HCT116 (cell line): ENCODE measurements around the gene PLD3.
"Not testable (repeated sequence)": the region's sequence is repeated elsewhere in the genome, so short reads cannot be mapped to it uniquely, and the experiment has no call there.

Source experiments
- CEBPB ChIP-seq: IDR thresholded peaks from 2 replicates; pipeline ENCODE4 v1.6.1; 2012; ENCODE audit warnings: low read depth
- MAX ChIP-seq: IDR thresholded peaks from 2 replicates; pipeline ENCODE4 v1.6.1; 2012
- TF ChIP-seq, protein P1 (sequence below), 3 experiments: fragments of 200-600 bp in 1 of 3; sonication (generic) in 1 of 3; IDR thresholded peaks in 2 of 3; conservative IDR thresholded peaks in 1 of 3; 2 replicates each; pipeline ENCODE4 v1.5.1; 2012 to 2017; ENCODE audit warnings: low read depth in 2 of 3, low read length in 2 of 3, antibody characterized with exemption in 1 of 3, borderline replicate concordance in 1 of 3, control low read depth in 1 of 3, mild to moderate bottlenecking in 1 of 3, mixed read lengths in 1 of 3, mixed run types in 1 of 3, moderate library complexity in 1 of 3; ENCODE audit not compliant: insufficient read depth in 1 of 3

GRCh38 chr19:40333083-40333482, 15.4 kb upstream of the PLD3 start:
- TF ChIP-seq MAX, CEBPB: not testable (repeated sequence)
- TF ChIP-seq, protein P1, sequence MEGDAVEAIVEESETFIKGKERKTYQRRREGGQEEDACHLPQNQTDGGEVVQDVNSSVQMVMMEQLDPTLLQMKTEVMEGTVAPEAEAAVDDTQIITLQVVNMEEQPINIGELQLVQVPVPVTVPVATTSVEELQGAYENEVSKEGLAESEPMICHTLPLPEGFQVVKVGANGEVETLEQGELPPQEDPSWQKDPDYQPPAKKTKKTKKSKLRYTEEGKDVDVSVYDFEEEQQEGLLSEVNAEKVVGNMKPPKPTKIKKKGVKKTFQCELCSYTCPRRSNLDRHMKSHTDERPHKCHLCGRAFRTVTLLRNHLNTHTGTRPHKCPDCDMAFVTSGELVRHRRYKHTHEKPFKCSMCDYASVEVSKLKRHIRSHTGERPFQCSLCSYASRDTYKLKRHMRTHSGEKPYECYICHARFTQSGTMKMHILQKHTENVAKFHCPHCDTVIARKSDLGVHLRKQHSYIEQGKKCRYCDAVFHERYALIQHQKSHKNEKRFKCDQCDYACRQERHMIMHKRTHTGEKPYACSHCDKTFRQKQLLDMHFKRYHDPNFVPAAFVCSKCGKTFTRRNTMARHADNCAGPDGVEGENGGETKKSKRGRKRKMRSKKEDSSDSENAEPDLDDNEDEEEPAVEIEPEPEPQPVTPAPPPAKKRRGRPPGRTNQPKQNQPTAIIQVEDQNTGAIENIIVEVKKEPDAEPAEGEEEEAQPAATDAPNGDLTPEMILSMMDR (IDR thresholded peaks at IDR 0.05 in 2 of 3, conservative IDR thresholded peaks at IDR 0.05 in 1 of 3; ENCODE audit: borderline replicate concordance in 1 of 3, insufficient read depth in 1 of 3, low read depth in 2 of 3, low read length in 2 of 3): not testable (repeated sequence)
